IMR-90 (cell line): Measurements from ENCODE around the gene ZBTB25. TPM values are rescaled to one million over a fixed set of nuclear protein-coding genes. Genes with fewer than 3 reads are reported as not detected.
A peak's percentile ranks its signal among the peaks of the same experiment; 100 is the strongest.

Source experiments
- ATAC-seq: fragments of 200-7000 bp; cut with Tn5 transposase; 2 replicates; pipeline ENCODE4 v1.9.1; 2020; ENCODE audit warnings: low read depth, mild to moderate bottlenecking, moderate library complexity
- BruUV-seq: library from RNA; stranded (reverse); fragments of 400-500 nt; replicated peaks from 2 replicates; lab custom pipeline; 2021; lab: Mats Ljungman, UMichigan
- CTCF ChIA-PET: fragments of 300-600 bp; formaldehyde crosslinking; extraction: SDS; loops from one replicate; lab custom pipeline; 2021; ENCODE audit warnings: antibody characterized with exemption; lab: Yijun Ruan, JAX
- POLR2A ChIA-PET: fragments of 300-600 bp; sonication (Branson Sonifier 250); formaldehyde crosslinking; loops from one replicate; lab custom pipeline; 2022; ENCODE audit warnings: antibody characterized with exemption; ENCODE audit not compliant: unreplicated experiment; lab: Charles Lee
- DNase-seq: peaks from one replicate; pipeline ENCODE4 v3.0.0; 2013
- H2AFZ ChIP-seq: replicated peaks from 2 replicates; pipeline ENCODE3; 2013; ENCODE audit warnings: low read length, mild to moderate bottlenecking; ENCODE audit not compliant: poor library complexity
- H2AK5ac ChIP-seq: 2 replicates; pipeline ENCODE4 v1.6.1; 2013; ENCODE audit warnings: low read depth, low read length, inconsistent platforms
- H2AK9ac ChIP-seq: replicated peaks from 2 replicates; pipeline ENCODE3; 2013; ENCODE audit warnings: mild to moderate bottlenecking, low read depth, low read length, moderate library complexity; ENCODE audit not compliant: poor library complexity
- H2BK120ac ChIP-seq: 2 replicates; pipeline ENCODE4 v1.6.1; 2013; ENCODE audit warnings: low read depth, low read length, inconsistent platforms
- H2BK15ac ChIP-seq: 3 replicates; pipeline ENCODE4 v1.6.1; 2013; ENCODE audit warnings: low read depth, low read length, inconsistent platforms
- H2BK20ac ChIP-seq: 2 replicates; pipeline ENCODE4 v1.6.1; 2013; ENCODE audit warnings: low read depth, mild to moderate bottlenecking, inconsistent platforms, low read length, moderate library complexity
- H2BK5ac ChIP-seq: 2 replicates; pipeline ENCODE4 v1.6.1; 2013; ENCODE audit warnings: mild to moderate bottlenecking, low read depth, low read length, inconsistent platforms; ENCODE audit not compliant: poor library complexity, severe bottlenecking
- H3K14ac ChIP-seq: replicated peaks from 2 replicates; pipeline ENCODE4 v1.6.1; 2013; ENCODE audit warnings: low read depth, low read length, inconsistent platforms
- H3K18ac ChIP-seq: 2 replicates; pipeline ENCODE4 v1.6.1; 2013; ENCODE audit warnings: low read depth, low read length, control low read depth
- H3K23ac ChIP-seq: 2 replicates; pipeline ENCODE4 v1.6.1; 2013; ENCODE audit warnings: low read depth, low read length, inconsistent platforms
- H3K27ac ChIP-seq: 2 replicates; pipeline ENCODE4 v1.5.1; 2013; ENCODE audit warnings: mild to moderate bottlenecking, control low read depth, low read length; ENCODE audit not compliant: insufficient read depth
- H3K27me3 ChIP-seq: 2 replicates; pipeline ENCODE4 v1.6.1; 2013; ENCODE audit warnings: low read length; ENCODE audit not compliant: control insufficient read depth, insufficient read depth
- H3K36me3 ChIP-seq: 2 replicates; pipeline ENCODE4 v1.6.1; 2013; ENCODE audit warnings: low read length, mixed read lengths; ENCODE audit not compliant: control insufficient read depth, insufficient read depth
- H3K4ac ChIP-seq: 2 replicates; pipeline ENCODE4 v1.6.1; 2013; ENCODE audit warnings: low read depth, low read length, inconsistent platforms
- H3K4me1 ChIP-seq: 2 replicates; pipeline ENCODE4 v1.6.1; 2013; ENCODE audit warnings: low read length, mixed read lengths; ENCODE audit not compliant: control insufficient read depth, insufficient read depth
- H3K4me2 ChIP-seq: 2 replicates; pipeline ENCODE4 v1.6.1; 2013; ENCODE audit warnings: low read depth, mild to moderate bottlenecking, control low read depth, low read length, moderate library complexity
- H3K4me3 ChIP-seq: 2 replicates; pipeline ENCODE4 v1.5.1; 2013; ENCODE audit warnings: low read depth, mild to moderate bottlenecking, control low read depth, low read length, moderate library complexity; ENCODE audit not compliant: insufficient read depth
- H3K56ac ChIP-seq: 2 replicates; pipeline ENCODE4 v1.6.1; 2013; ENCODE audit warnings: low read length, inconsistent platforms; ENCODE audit not compliant: insufficient read depth; ENCODE audit errors: extremely low read depth
- H3K79me1 ChIP-seq, 2 experiments: 2 replicates each; pipeline ENCODE4 v1.6.1; 2013; ENCODE audit warnings: low read length in 2 of 2, inconsistent platforms in 1 of 2, low read depth in 1 of 2
- H3K9ac ChIP-seq: 2 replicates; pipeline ENCODE4 v1.6.1; 2013; ENCODE audit warnings: low read depth, low read length, control low read depth
- H3K9me1 ChIP-seq: 2 replicates; pipeline ENCODE4 v1.6.1; 2013; ENCODE audit warnings: low read length, inconsistent platforms; ENCODE audit not compliant: insufficient read depth
- H3K9me3 ChIP-seq: 2 replicates; pipeline ENCODE4 v1.6.1; 2013; ENCODE audit warnings: low read length; ENCODE audit not compliant: control insufficient read depth, insufficient read depth
- H4K20me1 ChIP-seq: 2 replicates; pipeline ENCODE4 v1.6.1; 2013; ENCODE audit warnings: low read length, inconsistent platforms; ENCODE audit not compliant: insufficient read depth
- H4K5ac ChIP-seq: 2 replicates; pipeline ENCODE4 v1.6.1; 2013; ENCODE audit warnings: mild to moderate bottlenecking, low read depth, low read length, control low read depth
- H4K8ac ChIP-seq, 2 experiments: 2 replicates each; pipeline ENCODE4 v1.6.1; 2013; ENCODE audit warnings: low read depth in 2 of 2, low read length in 2 of 2, control low read depth in 1 of 2, inconsistent platforms in 1 of 2
- H4K91ac ChIP-seq: 2 replicates; pipeline ENCODE4 v1.6.1; 2013; ENCODE audit warnings: low read depth, low read length, inconsistent platforms; ENCODE audit not compliant: insufficient read depth
- BHLHE40 ChIP-seq: fragments of 150-350 bp; IDR thresholded peaks from 2 replicates; pipeline ENCODE4 v1.6.1; 2016; ENCODE audit warnings: mild to moderate bottlenecking, low read depth, low read length
- CEBPB ChIP-seq: IDR thresholded peaks from 2 replicates; pipeline ENCODE4 v1.6.1; 2012; ENCODE audit warnings: low read depth, low read length, improper control_type of control experiment
- CHD1 ChIP-seq: IDR thresholded peaks from 2 replicates; pipeline ENCODE4 v1.6.1; 2012; ENCODE audit warnings: low read depth, low read length, improper control_type of control experiment
- FOS ChIP-seq: fragments of 150-350 bp; IDR thresholded peaks from 2 replicates; pipeline ENCODE4 v1.6.1; 2016; ENCODE audit warnings: low read depth, low read length
- MAFK ChIP-seq: IDR thresholded peaks from 2 replicates; pipeline ENCODE4 v1.6.1; 2012; ENCODE audit warnings: low read depth, low read length, improper control_type of control experiment
- MAZ ChIP-seq: IDR thresholded peaks from 2 replicates; pipeline ENCODE4 v1.6.1; 2012; ENCODE audit warnings: low read depth, mild to moderate bottlenecking, low read length, improper control_type of control experiment, moderate library complexity, borderline replicate concordance
- MXI1 ChIP-seq: IDR thresholded peaks from 2 replicates; pipeline ENCODE4 v1.6.1; 2012; ENCODE audit warnings: low read depth, mild to moderate bottlenecking, low read length, moderate library complexity, borderline replicate concordance
- NFE2L2 ChIP-seq: fragments of 150-350 bp; IDR thresholded peaks from 2 replicates; pipeline ENCODE4 v1.6.1; 2016; ENCODE audit warnings: low read depth, mild to moderate bottlenecking, low read length
- POLR2A ChIP-seq: IDR thresholded peaks from 2 replicates; pipeline ENCODE4 v1.6.1; 2012; ENCODE audit warnings: mild to moderate bottlenecking, low read depth, low read length
- RAD21 ChIP-seq: IDR thresholded peaks from 2 replicates; pipeline ENCODE4 v1.6.1; 2012; ENCODE audit warnings: low read length, improper control_type of control experiment
- RFX5 ChIP-seq: IDR thresholded peaks from 2 replicates; pipeline ENCODE4 v1.8.0; 2012; ENCODE audit warnings: low read depth, mild to moderate bottlenecking, low read length, moderate library complexity
- SMC3 ChIP-seq: fragments of 150-350 bp; IDR thresholded peaks from 2 replicates; pipeline ENCODE4 v1.6.1; 2016; ENCODE audit warnings: low read depth, mild to moderate bottlenecking, antibody characterized with exemption, low read length, moderate library complexity
- WGBS, 2 experiments: methylation state at CpG; one replicate each; pipeline versions ENCODE4 v1.1.5 to v1.1.7; 2013; ENCODE audit warnings: missing lambda C conversion rate in 2 of 2; ENCODE audit not compliant: insufficient read length in 1 of 2; ENCODE audit errors: extremely low coverage in 2 of 2; 5-methylcytosine and 5-hydroxymethylcytosine counted together
- dilution Hi-C: fragments of 300-500 bp; cut with HindIII; formaldehyde crosslinking; loops from one replicate; pipeline ENCODE4 v1.14.3; 2018; ENCODE audit warnings: low sequenced_read_pairs; ENCODE audit not compliant: unreplicated experiment
- in situ Hi-C: fragments of 300-500 bp; cut with MboI; formaldehyde crosslinking; loops from 3 replicates; pipeline ENCODE4 v1.14.3; 2019; ENCODE audit warnings: low sequenced_read_pairs, inconsistent platforms, mixed read lengths
- intact Hi-C: fragments of 100-400 bp; cut with micrococcal nuclease; formaldehyde crosslinking; loops from 2 replicates; pipeline ENCODE4 v1.10.0; 2022
- polyA plus RNA-seq, 3 experiments: library from polyadenylated mRNA; depleted of rRNA; stranded (reverse); fragments of >200 nt; gene quantifications; 2 replicates each; pipeline ENCODE4 v1.2.3, GENCODE V29; 2012; ENCODE audit warnings: low replicate concordance in 1 of 3
- total RNA-seq: library from RNA; depleted of rRNA; stranded (reverse); fragments of >200 nt; gene quantifications from 2 replicates; pipeline ENCODE4 v1.2.3, GENCODE V29; 2012
- TF ChIP-seq, protein P1 (sequence below): fragments of 150-350 bp; IDR thresholded peaks from 2 replicates; pipeline ENCODE4 v1.6.1; 2017; ENCODE audit warnings: mild to moderate bottlenecking, antibody characterized with exemption, low read length, low read depth
- TF ChIP-seq, protein P2 (sequence below): fragments of 150-350 bp; IDR thresholded peaks from 2 replicates; pipeline ENCODE4 v1.6.1; 2016; ENCODE audit warnings: low read depth, mild to moderate bottlenecking, low read length, moderate library complexity, borderline replicate concordance
- TF ChIP-seq, protein P3 (sequence below): conservative IDR thresholded peaks from 2 replicates; pipeline ENCODE4 v1.5.1; 2012; ENCODE audit warnings: mild to moderate bottlenecking, low read depth, low read length, improper control_type of control experiment

Gene ZBTB25
- total and polyA plus RNA-seq, 2 of the 4 experiments (the other 2 are of a cell fraction) = 4.4 to 6.6 TPM

DNA sequence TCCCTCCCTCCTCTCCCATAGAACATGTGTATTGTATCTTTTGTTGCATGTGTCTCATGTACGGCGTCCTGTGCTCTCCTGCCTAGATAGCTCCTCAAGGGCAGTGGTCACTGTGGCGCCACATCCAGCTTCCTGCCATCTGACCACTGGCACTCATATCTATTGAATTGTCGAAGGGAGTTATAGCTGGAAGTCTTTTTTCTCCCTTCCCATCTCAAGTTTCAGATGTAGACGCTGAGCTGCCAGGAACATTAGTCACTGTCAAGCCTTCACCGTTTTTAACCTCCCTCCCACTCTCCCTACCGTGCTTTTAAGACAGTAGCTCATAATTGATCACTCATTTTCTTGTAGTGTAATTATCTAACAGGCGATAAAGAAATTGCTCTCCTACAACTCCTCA lies 82.5 kb downstream of the ZBTB25 start:
- Histone ChIP-seq H4K20me1 (no peaks in the 10 kb centered on the region), H3K4ac (no peak overlapping the region), H3K14ac (no peak overlapping the region), H3K4me1 (peaks cover 7% of the 10 kb centered on the region), H2BK5ac (no peak overlapping the region), H2AK9ac (peak overlapping the region; percentile 56), H3K9me1 (peaks cover 12% of the 10 kb centered on the region), H3K9ac (no peak overlapping the region), H2BK20ac (no peak overlapping the region), H3K4me3 (no peak overlapping the region), H4K91ac (no peak overlapping the region), H3K18ac (no peak overlapping the region), H4K8ac (0 out of 4 replicates have a peak overlapping the region, but pooled peaks of 1 of the 2 experiments have one; percentile 29), H3K23ac (peak overlapping the region; percentile 23; the same call in 1 of the 2 replicates), H3K27ac (no peak overlapping the region), H3K27me3 (no peaks in the 10 kb centered on the region), H3K79me1 (peaks cover 0 to 6% of the 10 kb centered on the region in 2 experiments; a peak in 1 of 4 replicates), H2BK120ac (0 out of 2 replicates have a peak overlapping the region, but pooled peaks have one; percentile 3), H2AK5ac (peak overlapping the region; percentile 59), H3K56ac (no peak overlapping the region), H3K36me3 (peaks cover 19% of the 10 kb centered on the region), H3K9me3 (no peaks in the 10 kb centered on the region), H2AFZ (no peak overlapping the region), H2BK15ac (no peak overlapping the region), H4K5ac (no peak overlapping the region), H3K4me2 (no peak overlapping the region)
- intact Hi-C loops = no loop called here
- TF ChIP-seq, protein P1, sequence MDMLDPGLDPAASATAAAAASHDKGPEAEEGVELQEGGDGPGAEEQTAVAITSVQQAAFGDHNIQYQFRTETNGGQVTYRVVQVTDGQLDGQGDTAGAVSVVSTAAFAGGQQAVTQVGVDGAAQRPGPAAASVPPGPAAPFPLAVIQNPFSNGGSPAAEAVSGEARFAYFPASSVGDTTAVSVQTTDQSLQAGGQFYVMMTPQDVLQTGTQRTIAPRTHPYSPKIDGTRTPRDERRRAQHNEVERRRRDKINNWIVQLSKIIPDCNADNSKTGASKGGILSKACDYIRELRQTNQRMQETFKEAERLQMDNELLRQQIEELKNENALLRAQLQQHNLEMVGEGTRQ = no peak
- no peak for TF ChIP-seq RFX5
- no peak for TF ChIP-seq POLR2A
- TF ChIP-seq, protein P2, sequence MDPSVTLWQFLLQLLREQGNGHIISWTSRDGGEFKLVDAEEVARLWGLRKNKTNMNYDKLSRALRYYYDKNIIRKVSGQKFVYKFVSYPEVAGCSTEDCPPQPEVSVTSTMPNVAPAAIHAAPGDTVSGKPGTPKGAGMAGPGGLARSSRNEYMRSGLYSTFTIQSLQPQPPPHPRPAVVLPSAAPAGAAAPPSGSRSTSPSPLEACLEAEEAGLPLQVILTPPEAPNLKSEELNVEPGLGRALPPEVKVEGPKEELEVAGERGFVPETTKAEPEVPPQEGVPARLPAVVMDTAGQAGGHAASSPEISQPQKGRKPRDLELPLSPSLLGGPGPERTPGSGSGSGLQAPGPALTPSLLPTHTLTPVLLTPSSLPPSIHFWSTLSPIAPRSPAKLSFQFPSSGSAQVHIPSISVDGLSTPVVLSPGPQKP = no peak
- TF ChIP-seq, protein P3, sequence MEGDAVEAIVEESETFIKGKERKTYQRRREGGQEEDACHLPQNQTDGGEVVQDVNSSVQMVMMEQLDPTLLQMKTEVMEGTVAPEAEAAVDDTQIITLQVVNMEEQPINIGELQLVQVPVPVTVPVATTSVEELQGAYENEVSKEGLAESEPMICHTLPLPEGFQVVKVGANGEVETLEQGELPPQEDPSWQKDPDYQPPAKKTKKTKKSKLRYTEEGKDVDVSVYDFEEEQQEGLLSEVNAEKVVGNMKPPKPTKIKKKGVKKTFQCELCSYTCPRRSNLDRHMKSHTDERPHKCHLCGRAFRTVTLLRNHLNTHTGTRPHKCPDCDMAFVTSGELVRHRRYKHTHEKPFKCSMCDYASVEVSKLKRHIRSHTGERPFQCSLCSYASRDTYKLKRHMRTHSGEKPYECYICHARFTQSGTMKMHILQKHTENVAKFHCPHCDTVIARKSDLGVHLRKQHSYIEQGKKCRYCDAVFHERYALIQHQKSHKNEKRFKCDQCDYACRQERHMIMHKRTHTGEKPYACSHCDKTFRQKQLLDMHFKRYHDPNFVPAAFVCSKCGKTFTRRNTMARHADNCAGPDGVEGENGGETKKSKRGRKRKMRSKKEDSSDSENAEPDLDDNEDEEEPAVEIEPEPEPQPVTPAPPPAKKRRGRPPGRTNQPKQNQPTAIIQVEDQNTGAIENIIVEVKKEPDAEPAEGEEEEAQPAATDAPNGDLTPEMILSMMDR = no peak
- no peak for TF ChIP-seq SMC3
- no peak for TF ChIP-seq BHLHE40
- no peak for TF ChIP-seq MXI1
- no peak for TF ChIP-seq CHD1
- no peak for TF ChIP-seq MAFK
- TF ChIP-seq MAZ = no peak
- no peak for TF ChIP-seq FOS
- no peak for TF ChIP-seq NFE2L2
- TF ChIP-seq CEBPB = no peak
- TF ChIP-seq RAD21 = no peak
- POLR2A ChIA-PET = interaction anchor here (0.8 kb wide), 1 partner anchor 33 kb away, joined by 4 read pairs; the partner anchor contains the start of gene MTHFD1
- DNase-seq (peak; percentile 73), ATAC-seq (peak; percentile 84)
- no CpG with 5 or more reads among the region's 8 CpGs for WGBS, 2 experiments
- no TSS peak for BruUV-seq
- CTCF ChIA-PET = interaction anchor here (0.6 to 1.6 kb wide), 4 partner anchors 9 to 308 kb away, joined by 3 to 8 read pairs (median 4); no protein-coding TSS in a partner anchor
- dilution Hi-C loops = no loop called here
- in situ Hi-C loops = no loop called here
